Activated CD4-positive, alpha-beta memory T cell treated with anti-CD3 and anti-CD28 coated beads for 36 hours (primary cell): ENCODE data around the gene EEF1AKMT2. TPM values are rescaled to one million over a fixed set of nuclear protein-coding genes. Genes with fewer than 3 reads are reported as not detected.

Source experiments
- CTCF ChIA-PET: fragments of 350-600 bp; sonication (Branson Sonifier 250); formaldehyde crosslinking; loops from one replicate; lab custom pipeline; 2021; ENCODE audit warnings: antibody characterized with exemption, inconsistent platforms; lab: Charles Lee
- POLR2A ChIA-PET: fragments of 350-600 bp; sonication (Branson Sonifier 250); formaldehyde crosslinking; loops from one replicate; lab custom pipeline; 2021; ENCODE audit warnings: antibody characterized with exemption; lab: Charles Lee
- DNase-seq: peaks from one replicate; pipeline ENCODE4 v3.0.0-alpha.2; 2020
- H3K27ac Mint-ChIP-seq: one replicate; pipeline ENCODE4 v1.8.0; 2021; ENCODE audit warnings: mixed read lengths
- H3K27me3 Mint-ChIP-seq: one replicate; pipeline ENCODE4 v1.8.0; 2021; ENCODE audit warnings: mixed read lengths
- H3K36me3 Mint-ChIP-seq: one replicate; pipeline ENCODE4 v1.8.0; 2021; ENCODE audit warnings: mixed read lengths
- H3K4me1 Mint-ChIP-seq: one replicate; pipeline ENCODE4 v1.8.0; 2021; ENCODE audit warnings: low read depth, mixed read lengths
- H3K4me3 Mint-ChIP-seq: one replicate; pipeline ENCODE4 v1.8.0; 2021; ENCODE audit warnings: mild to moderate bottlenecking, mixed read lengths
- H3K9me3 Mint-ChIP-seq: one replicate; pipeline ENCODE4 v1.8.0; 2021; ENCODE audit warnings: mixed read lengths
- intact Hi-C: fragments of 100-400 bp; cut with micrococcal nuclease; formaldehyde crosslinking; loops from one replicate; pipeline ENCODE4 v1.15.1; 2023
- total RNA-seq, 2 experiments: library from RNA; stranded (reverse); gene quantifications; one replicate each; pipeline ENCODE4 v1.2.3, GENCODE V29; 2021

EEF1AKMT2 gene
- total RNA-seq, 2 experiments from 2014 or later: 28.2 to 33.1 TPM

- POLR2A ChIA-PET: interaction anchor here (1.2 to 6.6 kb wide), 6 partner anchors 9 to 32 kb away, joined by 4 to 138 read pairs (median 34); no protein-coding TSS in a partner anchor
- intact Hi-C loops: no loop called here
Measured at GRCh38 chr10:124721330-124722045, 70.2 kb downstream of the EEF1AKMT2 start.

GRCh38 chr10:124719213-124719851 lies 72.4 kb downstream of the EEF1AKMT2 start:
- CTCF ChIA-PET: interaction anchor here (0.6 to 7.2 kb wide), 28 partner anchors 11 to 107 kb away, joined by 3 to 127 read pairs (median 7); no protein-coding TSS in a partner anchor
- no peaks in the 10 kb centered on the region for H3K27me3 Mint-ChIP-seq
- no peaks in the 10 kb centered on the region for H3K9me3 Mint-ChIP-seq
- POLR2A ChIA-PET: interaction anchor here (0.8 to 8.0 kb wide), 18 partner anchors 10 to 197 kb away, joined by 3 to 155 read pairs (median 8); no protein-coding TSS in a partner anchor
- peak overlapping the region; percentile 96 for H3K27ac Mint-ChIP-seq
- intact Hi-C loops: loop anchor here (1.0 kb wide), 1 partner anchor 9 kb away; no protein-coding TSS in a partner anchor
- peaks cover 18% of the 10 kb centered on the region for H3K36me3 Mint-ChIP-seq
- peak; percentile 85 for DNase-seq
- H3K4me1 Mint-ChIP-seq: peaks cover 92% of the 10 kb centered on the region
- peak overlapping the region; percentile 74 for H3K4me3 Mint-ChIP-seq

More at GRCh38 chr10:124721330-124722045, 70.2 kb downstream of the EEF1AKMT2 start:
- peak; percentile 64 for DNase-seq
- no peak overlapping the region for H3K4me3 Mint-ChIP-seq
- H3K27me3 Mint-ChIP-seq: no peaks in the 10 kb centered on the region
- CTCF ChIA-PET: interaction anchor here (1.0 to 7.2 kb wide), 9 partner anchors 10 to 94 kb away, joined by 3 to 127 read pairs (median 7); no protein-coding TSS in a partner anchor
- H3K9me3 Mint-ChIP-seq: no peaks in the 10 kb centered on the region
- peaks cover 95% of the 10 kb centered on the region for H3K4me1 Mint-ChIP-seq
- H3K27ac Mint-ChIP-seq: peak overlapping the region; percentile 75
- peaks cover 15% of the 10 kb centered on the region for H3K36me3 Mint-ChIP-seq

GRCh38 chr10:124717911-124718741 lies 73.6 kb downstream of the EEF1AKMT2 start:
- Mint-ChIP-seq H3K27ac (peak overlapping the region; percentile 96), H3K4me1 (peaks cover 92% of the 10 kb centered on the region), H3K36me3 (peaks cover 18% of the 10 kb centered on the region), H3K4me3 (peak overlapping the region; percentile 74), H3K9me3 (no peaks in the 10 kb centered on the region), H3K27me3 (no peaks in the 10 kb centered on the region)
- intact Hi-C loops: loop anchor here (1.0 kb wide), 6 partner anchors 15 to 77 kb away; no protein-coding TSS in a partner anchor
- POLR2A ChIA-PET: interaction anchor here (0.6 to 8.0 kb wide), 25 partner anchors 9 to 198 kb away, joined by 3 to 155 read pairs (median 6); partner anchors contain the start of genes ABRAXAS2 and EEF1AKMT2
- peak; percentile 91 for DNase-seq
- CTCF ChIA-PET: interaction anchor here (0.6 to 7.2 kb wide), 28 partner anchors 10 to 106 kb away, joined by 3 to 127 read pairs (median 7); no protein-coding TSS in a partner anchor

GRCh38 chr10:124717041-124717757 lies 74.5 kb downstream of the EEF1AKMT2 start:
- CTCF ChIA-PET: interaction anchor here (0.7 to 7.2 kb wide), 16 partner anchors 9 to 102 kb away, joined by 3 to 127 read pairs (median 15); no protein-coding TSS in a partner anchor
- POLR2A ChIA-PET: interaction anchor here (0.6 to 8.0 kb wide), 16 partner anchors 8 to 105 kb away, joined by 3 to 155 read pairs (median 14); partner anchors contain the start of gene ABRAXAS2
- intact Hi-C loops: no loop called here
- Mint-ChIP-seq H3K27me3 (no peaks in the 10 kb centered on the region), H3K4me1 (peaks cover 92% of the 10 kb centered on the region), H3K9me3 (no peaks in the 10 kb centered on the region), H3K4me3 (peak overlapping the region; percentile 74), H3K36me3 (peaks cover 18% of the 10 kb centered on the region), H3K27ac (peak overlapping the region; percentile 96)
- DNase-seq: peak; percentile 45

GRCh38 chr10:124716369-124716768 lies 75.3 kb downstream of the EEF1AKMT2 start:
- H3K4me3 Mint-ChIP-seq: peak overlapping the region; percentile 74
- H3K9me3 Mint-ChIP-seq: no peaks in the 10 kb centered on the region
- peak overlapping the region; percentile 96 for H3K27ac Mint-ChIP-seq

GRCh38 chr10:124715439-124715838 lies 76.2 kb downstream of the EEF1AKMT2 start:
- peaks cover 84% of the 10 kb centered on the region for H3K4me1 Mint-ChIP-seq
- peaks cover 11% of the 10 kb centered on the region for H3K36me3 Mint-ChIP-seq
- no peaks in the 10 kb centered on the region for H3K9me3 Mint-ChIP-seq
- peak overlapping the region; percentile 96 for H3K27ac Mint-ChIP-seq
- POLR2A ChIA-PET: interaction anchor here (2.4 to 8.0 kb wide), 5 partner anchors 15 to 27 kb away, joined by 6 to 155 read pairs (median 88); no protein-coding TSS in a partner anchor
- no peak overlapping the region for H3K4me3 Mint-ChIP-seq
- CTCF ChIA-PET: interaction anchor here (0.7 to 7.2 kb wide), 9 partner anchors 10 to 185 kb away, joined by 3 to 127 read pairs (median 4); no protein-coding TSS in a partner anchor
- H3K27me3 Mint-ChIP-seq: no peaks in the 10 kb centered on the region
- DNase-seq: peak; percentile 52
- intact Hi-C loops: no loop called here

More at GRCh38 chr10:124716369-124716768, 75.3 kb downstream of the EEF1AKMT2 start:
- H3K36me3 Mint-ChIP-seq: peaks cover 17% of the 10 kb centered on the region
- CTCF ChIA-PET: interaction anchor here (0.8 to 7.2 kb wide), 9 partner anchors 8 to 27 kb away, joined by 3 to 127 read pairs (median 37); no protein-coding TSS in a partner anchor
- H3K27me3 Mint-ChIP-seq: no peaks in the 10 kb centered on the region
- H3K4me1 Mint-ChIP-seq: peaks cover 85% of the 10 kb centered on the region
- intact Hi-C loops: no loop called here
- DNase-seq: no peak
- POLR2A ChIA-PET: interaction anchor here (1.1 to 8.0 kb wide), 8 partner anchors 10 to 68 kb away, joined by 6 to 155 read pairs (median 35); no protein-coding TSS in a partner anchor

GRCh38 chr10:124713679-124714255 lies 77.9 kb downstream of the EEF1AKMT2 start:
- ChIA-PET POLR2A (interaction anchor here (1.4 to 8.0 kb wide), 3 partner anchors 13 to 25 kb away, joined by 3 to 155 read pairs (median 6); no protein-coding TSS in a partner anchor), CTCF (interaction anchor here (1.3 to 2.7 kb wide), 2 partner anchors 25 to 27 kb away, joined by 4 to 14 read pairs; no protein-coding TSS in a partner anchor)
- Mint-ChIP-seq H3K27me3 (no peaks in the 10 kb centered on the region), H3K9me3 (no peaks in the 10 kb centered on the region), H3K36me3 (peaks cover 11% of the 10 kb centered on the region), H3K4me3 (no peak overlapping the region), H3K4me1 (peaks cover 88% of the 10 kb centered on the region), H3K27ac (peak overlapping the region; percentile 58)
- intact Hi-C loops: no loop called here
- no peak for DNase-seq

- Mint-ChIP-seq H3K27me3 (no peaks in the 10 kb centered on the region), H3K4me1 (peaks cover 88% of the 10 kb centered on the region), H3K27ac (peak overlapping the region; percentile 30), H3K9me3 (no peaks in the 10 kb centered on the region), H3K36me3 (peaks cover 11% of the 10 kb centered on the region), H3K4me3 (no peak overlapping the region)
- no peak for DNase-seq
- CTCF ChIA-PET: interaction anchor here (1.3 to 2.7 kb wide), 2 partner anchors 24 to 28 kb away, joined by 4 to 14 read pairs; no protein-coding TSS in a partner anchor
- POLR2A ChIA-PET: interaction anchor here (1.4 to 8.0 kb wide), 3 partner anchors 12 to 24 kb away, joined by 3 to 155 read pairs (median 6); no protein-coding TSS in a partner anchor
- intact Hi-C loops: no loop called here
Measured at GRCh38 chr10:124712704-124713407, 78.8 kb downstream of the EEF1AKMT2 start.

- Mint-ChIP-seq H3K27me3 (no peaks in the 10 kb centered on the region), H3K4me3 (no peak overlapping the region), H3K36me3 (peaks cover 8% of the 10 kb centered on the region), H3K4me1 (peaks cover 87% of the 10 kb centered on the region), H3K9me3 (no peaks in the 10 kb centered on the region), H3K27ac (no peak overlapping the region)
- POLR2A ChIA-PET: no interaction called here
- CTCF ChIA-PET: no interaction called here
- DNase-seq: no peak
- intact Hi-C loops: no loop called here
Measured at GRCh38 chr10:124711145-124711544, 80.5 kb downstream of the EEF1AKMT2 start.
